Right lung (tissue), 5 donors: ENCODE measurements around the gene NDUFV1. TPM values are rescaled to one million over a fixed set of nuclear protein-coding genes. Genes with fewer than 3 reads are reported as not detected.
"Not testable (repeated sequence)": the region's sequence is repeated elsewhere in the genome, so short reads cannot be mapped to it uniquely, and the experiment has no call there.

Experiments
- DNase-seq, 2 donors: peaks; one replicate each; pipeline ENCODE4 v3.0.0-alpha.2; 2013
- polyA plus RNA-seq, 5 donors: library from polyadenylated mRNA; unstranded; fragments of 120-200 nt; gene quantifications; one replicate each; pipeline versions ENCODE4 v1.2.1 to v1.2.3, GENCODE V29; 2013; ENCODE audit warnings: inconsistent platforms in 1 of 5, low replicate concordance in 1 of 5; ENCODE audit not compliant: insufficient read length in 5 of 5, insufficient read depth in 1 of 5

Gene NDUFV1
- polyA plus RNA-seq, 5 donors, result 140 to 210 (median 174) TPM

DNA sequence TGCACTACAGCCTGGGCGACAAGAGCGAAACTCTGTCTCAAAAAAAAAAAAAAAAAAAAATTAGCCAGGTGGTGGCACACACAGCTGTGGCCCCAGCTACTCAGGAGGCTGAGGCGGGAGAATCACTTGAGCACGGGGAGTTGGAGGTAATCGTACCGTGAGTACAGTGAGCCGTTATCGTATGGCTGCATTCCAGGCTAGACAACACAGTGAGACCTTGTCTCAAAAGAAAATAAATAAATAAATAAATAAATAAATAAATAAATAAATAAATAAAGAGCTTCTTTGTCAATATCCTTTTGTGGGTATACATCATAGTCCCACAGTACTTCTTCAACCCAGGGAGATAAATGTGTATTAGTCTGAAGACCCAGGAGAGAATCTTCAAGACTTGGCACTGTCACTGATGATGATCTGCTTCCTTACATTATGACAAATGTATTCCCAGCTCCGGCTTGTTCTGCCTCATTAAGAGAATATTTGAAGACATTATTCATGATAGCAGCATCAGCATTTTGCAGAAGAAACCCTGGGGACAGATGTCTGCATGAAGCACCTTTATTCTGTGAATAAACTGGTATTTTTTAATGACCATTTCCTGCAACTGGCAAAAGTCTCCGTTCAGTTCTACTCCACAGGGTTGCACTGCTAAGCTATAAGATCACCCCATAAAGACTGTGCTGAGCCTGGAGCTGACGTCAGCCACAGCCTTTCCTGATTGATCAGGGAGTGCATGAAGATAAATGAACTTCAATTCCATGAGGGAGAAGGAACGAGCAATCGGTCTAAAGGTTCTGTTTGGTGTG lies 45.4 kb downstream of the NDUFV1 start:
- no peak for DNase-seq

DNA sequence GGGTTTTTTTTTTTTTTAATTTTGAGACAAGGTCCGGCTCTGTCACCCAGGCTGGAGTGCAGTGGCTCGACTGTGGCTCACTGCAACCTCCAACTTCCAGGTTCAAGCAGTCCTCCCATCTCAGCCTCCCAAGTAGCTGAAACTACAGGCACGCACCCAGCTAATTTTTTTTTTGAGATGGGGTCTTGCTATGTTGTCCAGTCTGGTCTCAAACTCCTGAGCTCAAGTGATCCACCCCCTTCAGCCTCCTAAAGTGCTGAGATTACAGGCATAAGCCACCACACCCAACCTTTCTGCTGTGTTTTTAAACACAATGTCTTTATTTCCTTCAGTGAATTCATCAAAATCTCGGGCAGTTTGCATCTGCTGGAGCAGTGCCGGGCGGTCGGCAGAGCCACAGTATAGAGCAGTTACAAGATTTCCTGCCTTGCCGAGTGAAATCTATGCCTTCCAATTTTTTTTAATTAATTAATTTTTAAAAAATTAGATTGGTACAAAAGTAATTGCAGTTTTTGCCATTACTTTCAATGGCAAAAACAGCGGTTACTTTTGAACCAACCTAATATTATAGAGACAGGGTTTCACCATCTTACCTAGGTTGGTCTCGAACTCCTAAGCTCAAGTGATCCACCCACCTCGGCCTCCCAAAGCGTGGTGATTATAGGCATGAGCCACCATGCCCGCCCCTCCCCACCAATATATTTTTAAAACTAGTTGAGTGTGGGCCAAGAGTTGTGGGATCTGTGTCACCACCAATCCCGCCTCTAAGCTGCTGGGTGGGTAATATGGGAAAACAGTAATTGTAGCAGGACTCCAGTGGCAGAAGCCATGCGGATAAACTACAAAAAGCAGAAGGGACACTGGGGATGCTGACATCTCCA lies 46.5 kb downstream of the NDUFV1 start:
- no peak for DNase-seq

GRCh38 chr11:67654225-67654624 lies 47.5 kb downstream of the NDUFV1 start:
- DNase-seq, result no peak

DNA sequence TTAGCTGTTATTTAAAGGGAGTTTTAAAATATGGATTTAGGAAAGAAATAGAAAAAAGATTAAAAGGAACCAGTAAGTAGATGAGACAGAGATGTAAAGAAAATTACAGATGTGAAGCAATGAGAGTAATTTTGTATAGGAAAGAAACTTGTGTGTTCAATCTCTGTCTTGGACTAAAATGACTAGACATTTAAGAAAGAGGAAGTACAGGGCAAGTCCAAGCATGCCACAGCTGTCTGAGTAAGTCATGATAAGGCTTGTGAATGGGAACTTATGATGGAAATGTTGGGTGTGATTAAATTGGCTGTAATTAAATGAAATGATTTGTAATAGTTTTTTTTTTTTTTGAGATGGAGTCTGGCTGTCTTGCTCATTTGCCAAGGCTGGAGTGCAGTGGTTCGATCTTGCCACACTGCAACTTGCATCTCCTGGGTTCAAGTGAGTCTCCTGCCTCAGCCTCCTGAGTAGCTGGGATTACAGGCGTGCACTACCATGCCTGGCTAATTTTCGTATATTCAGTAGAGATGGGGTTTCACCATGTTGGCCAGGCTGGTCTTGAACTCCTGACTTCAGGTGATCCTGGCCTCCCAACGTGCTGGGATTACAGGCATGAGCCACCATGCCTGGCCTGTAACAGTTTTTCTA lies 49.7 kb downstream of the NDUFV1 start:
- DNase-seq, result no peak

DNA sequence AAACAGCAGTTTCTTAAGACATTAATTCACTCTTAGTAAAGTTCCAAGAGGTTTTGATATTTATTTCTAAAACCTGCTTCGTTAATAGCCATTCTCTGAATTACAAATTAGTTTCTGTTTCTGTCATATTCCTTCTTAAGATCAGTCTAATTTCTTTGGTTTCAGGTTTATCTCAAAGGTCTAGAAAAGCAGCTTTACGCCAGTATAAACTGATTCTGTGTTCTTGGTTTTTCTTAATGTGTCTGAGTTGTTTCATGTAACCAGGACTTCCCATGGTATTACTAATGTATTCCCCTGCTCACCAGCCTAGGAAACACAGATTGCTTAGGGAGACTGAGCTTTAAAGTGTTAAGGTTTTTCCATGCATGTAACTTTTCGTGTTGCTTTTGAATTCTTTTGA lies 50.6 kb downstream of the NDUFV1 start:
- DNase-seq, result no peak

DNA sequence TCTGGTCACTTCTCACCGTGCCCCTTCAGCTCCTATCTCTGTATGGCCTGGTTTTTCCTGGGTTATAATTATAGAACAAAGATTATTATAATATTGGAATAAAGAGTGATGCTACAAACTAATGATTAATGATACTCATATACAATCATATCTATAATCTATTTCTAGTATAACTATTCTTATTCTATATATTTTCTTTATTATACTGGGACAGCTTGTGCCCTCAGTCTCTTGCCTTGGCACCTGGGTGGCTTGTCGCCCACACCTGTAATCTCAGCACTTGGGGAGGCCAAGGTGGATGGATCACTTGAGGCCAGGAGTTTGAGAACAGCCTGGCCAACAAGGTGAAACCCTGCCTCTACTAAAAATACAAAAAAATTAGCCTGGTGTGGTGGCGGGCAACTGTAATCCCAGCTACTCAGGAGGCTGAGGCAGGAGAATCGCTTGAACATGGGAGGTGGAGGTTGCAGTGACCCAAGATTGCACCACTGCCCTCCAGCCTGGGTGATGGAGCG lies 53.0 kb downstream of the NDUFV1 start:
- not testable (repeated sequence) for DNase-seq

GRCh38 chr11:67660752-67661151 lies 54.0 kb downstream of the NDUFV1 start:
- not testable (repeated sequence) for DNase-seq

Other genes starting within 250 kb of the NDUFV1 start
- 10 to 100 TPM; 11.1 to 14.7 (median 13.7) TPM for gene CLCF1, start 233.3 kb upstream of the NDUFV1 start, polyA plus RNA-seq
- gene RAD9A, start 214.9 kb upstream of the NDUFV1 start, polyA plus RNA-seq, result 10 to 100 TPM; 18.4 to 30.8 (median 24.2) TPM
- gene PPP1CA, start 205.1 kb upstream of the NDUFV1 start, polyA plus RNA-seq, result 100 to 1,000 TPM in 4 of 5 donors, 10 to 100 TPM in 1; 99.0 to 167 (median 115) TPM
- 1 to 10 TPM; 3.9 to 6.2 (median 4.7) TPM for gene TBC1D10C, start 202.9 kb upstream of the NDUFV1 start, polyA plus RNA-seq
- gene CARNS1, start 191.3 kb upstream of the NDUFV1 start, polyA plus RNA-seq, result 1 to 10 TPM; 2.6 to 5.3 (median 4.5) TPM
- gene RPS6KB2, start 178.4 kb upstream of the NDUFV1 start, polyA plus RNA-seq, result 10 to 100 TPM; 34.2 to 45.2 (median 40.7) TPM
- 1 to 10 TPM; 1.3 to 3.3 (median 1.8) TPM for gene PTPRCAP, start 169.3 kb upstream of the NDUFV1 start, polyA plus RNA-seq
- 10 to 100 TPM; 39.8 to 75.4 (median 45.9) TPM for gene CORO1B, start 163.5 kb upstream of the NDUFV1 start, polyA plus RNA-seq
- gene GPR152, start 154.2 kb upstream of the NDUFV1 start, polyA plus RNA-seq, result not detected
- gene CABP4, start 151.6 kb upstream of the NDUFV1 start, polyA plus RNA-seq, result 1 to 10 TPM; 1.9 to 2.5 (median 2.2) TPM
- gene TMEM134, start 137.7 kb upstream of the NDUFV1 start, polyA plus RNA-seq, result 10 to 100 TPM; 34.8 to 67.1 (median 47.5) TPM
- gene AIP, start 123.9 kb upstream of the NDUFV1 start, polyA plus RNA-seq, result 10 to 100 TPM; 45.4 to 67.7 (median 60.0) TPM
- gene PITPNM1, start 101.6 kb upstream of the NDUFV1 start, polyA plus RNA-seq, result 10 to 100 TPM; 16.3 to 33.3 (median 19.5) TPM
- gene CDK2AP2, start 98.8 kb upstream of the NDUFV1 start, polyA plus RNA-seq, result 10 to 100 TPM; 23.4 to 48.9 (median 29.2) TPM
- not detected for gene CABP2, start 83.5 kb upstream of the NDUFV1 start, polyA plus RNA-seq
- gene GSTP1, start 23.1 kb upstream of the NDUFV1 start, polyA plus RNA-seq, result 1,000 to 10,000 TPM in 1 of 5 donors, 100 to 1,000 TPM in 4; 653 to 1,043 (median 745) TPM
- 1 to 10 TPM; 3.1 to 8.1 (median 3.4) TPM for gene NUDT8, start 23.0 kb downstream of the NDUFV1 start, polyA plus RNA-seq
- under 1 TPM in 1 of 5 donors, not detected in 4; 0.12 TPM for gene TBX10, start 32.8 kb downstream of the NDUFV1 start, polyA plus RNA-seq
- gene ACY3, start 43.8 kb downstream of the NDUFV1 start, polyA plus RNA-seq, result 1 to 10 TPM in 1 of 5 donors, under 1 TPM in 4; 0.26 to 1.1 (median 0.47) TPM
- gene ALDH3B2, start 67.7 kb downstream of the NDUFV1 start, polyA plus RNA-seq, result 1 to 10 TPM in 4 of 5 donors, under 1 TPM in 1; 0.98 to 1.8 (median 1.2) TPM